K562 (cell line): ENCODE data around the gene CTDSP1. TPM values are rescaled to one million over a fixed set of nuclear protein-coding genes. Genes with fewer than 3 reads are reported as not detected.
A peak's percentile ranks its signal among the peaks of the same experiment; 100 is the strongest.

ENCODE experiments used
- BDP1 ChIP-seq: IDR thresholded peaks from 3 replicates; pipeline ENCODE4 v1.6.1; 2011; ENCODE audit not compliant: insufficient read length, insufficient read depth
- ELF1 ChIP-seq: fragments of 200-800 bp; sonication (Bioruptor generic); IDR thresholded peaks from 2 replicates; pipeline ENCODE4 v1.6.1; 2016; ENCODE audit warnings: missing genetic modification characterization, missing compliant biosample characterization
- FOSL1 ChIP-seq: fragments of 200-800 bp; sonication (Bioruptor generic); conservative IDR thresholded peaks from 2 replicates; pipeline ENCODE4 v1.6.1; 2016; ENCODE audit warnings: missing genetic modification characterization, missing compliant biosample characterization
- HDAC3 ChIP-seq: fragments of 450-650 bp; IDR thresholded peaks from 2 replicates; pipeline ENCODE4 v1.6.1; 2018; ENCODE audit warnings: borderline replicate concordance, mild to moderate bottlenecking, moderate library complexity; ENCODE audit not compliant: partially characterized antibody
- ILK ChIP-seq: fragments of 450-650 bp; IDR thresholded peaks from 2 replicates; pipeline ENCODE4 v1.6.1; 2016; ENCODE audit warnings: missing genetic modification characterization, low read depth, mild to moderate bottlenecking, missing compliant biosample characterization, moderate library complexity, borderline replicate concordance
- MYC ChIP-seq, 2 experiments: fragments of 250-450 bp in 1 of 2; sonication (Bioruptor Pico) in 1 of 2; IDR thresholded peaks; 2 replicates each; pipeline versions ENCODE4 v1.5.1 to v1.6.1; 2012 to 2021; ENCODE audit warnings: low read depth in 2 of 2, borderline replicate concordance in 1 of 2, improper control_type of control experiment in 1 of 2, low read length in 1 of 2, mild to moderate bottlenecking in 1 of 2, moderate library complexity in 1 of 2
- NCOA1 ChIP-seq: fragments of 450-650 bp; IDR thresholded peaks from 2 replicates; pipeline ENCODE4 v1.6.1; 2016; ENCODE audit warnings: low read depth
- NCOR1 ChIP-seq: fragments of 450-650 bp; IDR thresholded peaks from 2 replicates; pipeline ENCODE4 v1.6.1; 2016; ENCODE audit warnings: mild to moderate bottlenecking, moderate library complexity
- POLR3A ChIP-seq: IDR thresholded peaks from 2 replicates; pipeline ENCODE4 v1.6.1; 2011; ENCODE audit warnings: borderline replicate concordance, mild to moderate bottlenecking, moderate library complexity; ENCODE audit not compliant: insufficient read length, insufficient read depth; ENCODE audit errors: extremely low read depth
- RBM22 ChIP-seq: fragments of 200-400 bp; formaldehyde crosslinking; IDR thresholded peaks from 2 replicates; pipeline ENCODE4 v1.6.1; 2018; ENCODE audit warnings: low read length, low read depth; ENCODE audit not compliant: poor library complexity, severe bottlenecking
- SPI1 ChIP-seq: IDR thresholded peaks from 2 replicates; pipeline ENCODE4 v1.6.1; 2011; ENCODE audit warnings: low read depth, low read length, control low read depth, borderline replicate concordance
- SUPT5H ChIP-seq: fragments of 450-650 bp; IDR thresholded peaks from 2 replicates; pipeline ENCODE4 v1.6.1; 2016
- TEAD4 ChIP-seq, 2 experiments: sonication (generic) in 1 of 2; formaldehyde crosslinking in 1 of 2; IDR thresholded peaks; 2 replicates each; pipeline versions ENCODE4 v1.6.1 to v1.8.0; 2012 to 2022; ENCODE audit warnings: borderline replicate concordance in 1 of 2, inconsistent platforms in 1 of 2, low read length in 1 of 2, mild to moderate bottlenecking in 1 of 2, missing genetic modification reagents in 1 of 2
- ZBTB17 ChIP-seq: fragments of 450-650 bp; formaldehyde crosslinking; IDR thresholded peaks from 2 replicates; pipeline ENCODE4 v1.4.0; 2020; ENCODE audit warnings: mild to moderate bottlenecking
- ZNF696 ChIP-seq: fragments of 250-450 bp; sonication (Bioruptor Pico); conservative IDR thresholded peaks from 2 replicates; pipeline ENCODE4 v1.4.0; 2020; ENCODE audit warnings: mild to moderate bottlenecking, moderate library complexity
- ZNF707 ChIP-seq: fragments of 250-450 bp; sonication (Bioruptor Pico); conservative IDR thresholded peaks from 2 replicates; pipeline ENCODE4 v1.8.0; 2022; ENCODE audit warnings: inconsistent platforms, mild to moderate bottlenecking, moderate library complexity
- polyA plus RNA-seq, 8 experiments: library from polyadenylated mRNA; depleted of rRNA in 4 of 8; stranded (reverse) in 5 of 8; unstranded in 3 of 8; fragments of >200 nt; fragmentation: Nextera tagmentation in 2 of 8; fragmentation: Illumina TruSeq in 1 of 8; extraction: Ambion mirVana in 2 of 8; extraction: Trizol in 1 of 8; gene quantifications; 2 replicates each; pipeline versions ENCODE4 v1.2.1 to v1.2.3, GENCODE V29; 2011 to 2014; ENCODE audit warnings: inconsistent platforms in 1 of 8, missing spikeins in 1 of 8
- total RNA-seq, 7 experiments: library from RNA; depleted of rRNA in 6 of 7; stranded (reverse); fragments of >200 nt in 6 of 7; fragmentation: Illumina TruSeq in 2 of 7; extraction: Trizol in 2 of 7; gene quantifications; 2 replicates each; pipeline versions ENCODE4 v1.2.1 to v1.2.3, GENCODE V29; 2011 to 2021; ENCODE audit warnings: low replicate concordance in 1 of 7
- TF ChIP-seq, protein P1 (sequence below): fragments of 250-450 bp; sonication (Bioruptor Pico); IDR thresholded peaks from 2 replicates; pipeline ENCODE4 v1.5.0; 2021; ENCODE audit warnings: mild to moderate bottlenecking, borderline replicate concordance
- TF ChIP-seq, protein P2 (sequence below), 3 experiments: fragments of 200-800 bp in 1 of 3; fragments of 250-450 bp in 1 of 3; fragments of 450-650 bp in 1 of 3; sonication (Bioruptor Pico) in 1 of 3; sonication (Bioruptor generic) in 1 of 3; formaldehyde crosslinking in 1 of 3; IDR thresholded peaks; 2 replicates each; pipeline versions ENCODE4 v1.6.1 to v1.8.0; 2016 to 2022; ENCODE audit warnings: mild to moderate bottlenecking in 2 of 3, missing genetic modification characterization in 2 of 3, missing compliant biosample characterization in 1 of 3, moderate library complexity in 1 of 3

The CTDSP1 gene
- total and polyA plus RNA-seq, 9 of the 15 experiments (the other 6 are each of a cell fraction or from before 2014, with no cell fraction given) = 2.4 to 74.8 (median 45.8) TPM

DNA sequence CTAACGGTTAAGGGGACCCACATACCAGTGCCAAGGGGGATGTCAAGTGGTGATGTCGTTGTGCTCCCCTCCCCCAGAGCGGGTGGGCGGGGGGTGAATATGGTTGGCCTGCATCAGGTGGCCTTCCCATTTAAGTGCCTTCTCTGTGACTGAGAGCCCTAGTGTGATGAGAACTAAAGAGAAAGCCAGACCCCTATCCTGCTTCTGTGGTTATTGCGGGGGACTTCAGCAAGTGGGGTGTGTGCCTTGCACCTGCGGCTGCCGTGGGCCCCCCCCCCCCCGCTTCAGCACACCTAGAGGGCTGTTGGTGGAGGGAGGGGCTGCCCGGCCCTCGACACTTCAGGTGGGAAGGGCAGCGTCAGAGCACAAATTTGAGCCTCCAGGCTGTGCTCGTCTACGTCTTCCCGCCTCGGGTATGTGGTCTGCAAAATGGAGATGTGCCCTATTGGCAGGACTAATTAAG lies 6.1 kb downstream of the CTDSP1 start (continued):
- TF ChIP-seq, protein P1, sequence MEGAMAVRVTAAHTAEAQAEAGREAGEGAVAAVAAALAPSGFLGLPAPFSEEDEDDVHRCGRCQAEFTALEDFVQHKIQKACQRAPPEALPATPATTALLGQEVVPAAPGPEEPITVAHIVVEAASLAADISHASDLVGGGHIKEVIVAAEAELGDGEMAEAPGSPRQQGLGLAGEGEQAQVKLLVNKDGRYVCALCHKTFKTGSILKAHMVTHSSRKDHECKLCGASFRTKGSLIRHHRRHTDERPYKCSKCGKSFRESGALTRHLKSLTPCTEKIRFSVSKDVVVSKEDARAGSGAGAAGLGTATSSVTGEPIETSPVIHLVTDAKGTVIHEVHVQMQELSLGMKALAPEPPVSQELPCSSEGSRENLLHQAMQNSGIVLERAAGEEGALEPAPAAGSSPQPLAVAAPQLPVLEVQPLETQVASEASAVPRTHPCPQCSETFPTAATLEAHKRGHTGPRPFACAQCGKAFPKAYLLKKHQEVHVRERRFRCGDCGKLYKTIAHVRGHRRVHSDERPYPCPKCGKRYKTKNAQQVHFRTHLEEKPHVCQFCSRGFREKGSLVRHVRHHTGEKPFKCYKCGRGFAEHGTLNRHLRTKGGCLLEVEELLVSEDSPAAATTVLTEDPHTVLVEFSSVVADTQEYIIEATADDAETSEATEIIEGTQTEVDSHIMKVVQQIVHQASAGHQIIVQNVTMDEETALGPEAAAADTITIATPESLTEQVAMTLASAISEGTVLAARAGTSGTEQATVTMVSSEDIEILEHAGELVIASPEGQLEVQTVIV (CRISPR knock-in tag) = no peak
- TF ChIP-seq ZNF696 (CRISPR knock-in tag) = no peak
- TF ChIP-seq POLR3A = no peak
- no peak for TF ChIP-seq ILK (tag)
- TF ChIP-seq BDP1 = no peak
- TF ChIP-seq SPI1 = no peak
- no peak for TF ChIP-seq TEAD4 (IDR thresholded peaks at IDR 0.05; ENCODE audit: low read length)
- TF ChIP-seq TEAD4 (CRISPR knock-in tag; IDR thresholded peaks at IDR 0.05; ENCODE audit: borderline replicate concordance) = no peak
- TF ChIP-seq NCOA1 = no peak
- no peak for TF ChIP-seq NCOR1
- TF ChIP-seq HDAC3 = no peak
- TF ChIP-seq ZNF707 (CRISPR knock-in tag) = no peak
- 0 out of 2 replicates have a peak, but pooled peaks have one; percentile 7 for TF ChIP-seq ELF1 (tag)
- TF ChIP-seq, protein P2, sequence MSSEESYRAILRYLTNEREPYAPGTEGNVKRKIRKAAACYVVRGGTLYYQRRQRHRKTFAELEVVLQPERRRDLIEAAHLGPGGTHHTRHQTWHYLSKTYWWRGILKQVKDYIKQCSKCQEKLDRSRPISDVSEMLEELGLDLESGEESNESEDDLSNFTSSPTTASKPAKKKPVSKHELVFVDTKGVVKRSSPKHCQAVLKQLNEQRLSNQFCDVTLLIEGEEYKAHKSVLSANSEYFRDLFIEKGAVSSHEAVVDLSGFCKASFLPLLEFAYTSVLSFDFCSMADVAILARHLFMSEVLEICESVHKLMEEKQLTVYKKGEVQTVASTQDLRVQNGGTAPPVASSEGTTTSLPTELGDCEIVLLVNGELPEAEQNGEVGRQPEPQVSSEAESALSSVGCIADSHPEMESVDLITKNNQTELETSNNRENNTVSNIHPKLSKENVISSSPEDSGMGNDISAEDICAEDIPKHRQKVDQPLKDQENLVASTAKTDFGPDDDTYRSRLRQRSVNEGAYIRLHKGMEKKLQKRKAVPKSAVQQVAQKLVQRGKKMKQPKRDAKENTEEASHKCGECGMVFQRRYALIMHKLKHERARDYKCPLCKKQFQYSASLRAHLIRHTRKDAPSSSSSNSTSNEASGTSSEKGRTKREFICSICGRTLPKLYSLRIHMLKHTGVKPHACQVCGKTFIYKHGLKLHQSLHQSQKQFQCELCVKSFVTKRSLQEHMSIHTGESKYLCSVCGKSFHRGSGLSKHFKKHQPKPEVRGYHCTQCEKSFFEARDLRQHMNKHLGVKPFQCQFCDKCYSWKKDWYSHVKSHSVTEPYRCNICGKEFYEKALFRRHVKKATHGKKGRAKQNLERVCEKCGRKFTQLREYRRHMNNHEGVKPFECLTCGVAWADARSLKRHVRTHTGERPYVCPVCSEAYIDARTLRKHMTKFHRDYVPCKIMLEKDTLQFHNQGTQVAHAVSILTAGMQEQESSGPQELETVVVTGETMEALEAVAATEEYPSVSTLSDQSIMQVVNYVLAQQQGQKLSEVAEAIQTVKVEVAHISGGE (CRISPR knock-in tag; IDR thresholded peaks at IDR 0.05) = no peak
- TF ChIP-seq RBM22 = peak; percentile 47
- TF ChIP-seq MYC (IDR thresholded peaks at IDR 0.05; ENCODE audit: low read depth, low read length) = 0 out of 2 replicates have a peak, but pooled peaks have one; percentile 6
- TF ChIP-seq MYC (CRISPR knock-in tag; IDR thresholded peaks at IDR 0.05; ENCODE audit: borderline replicate concordance, low read depth) = peak; percentile 66; the same call in 1 of the 2 replicates
- TF ChIP-seq FOSL1 = no peak
- peak; percentile 63 for TF ChIP-seq SUPT5H
- peak; percentile 32; the same call in 1 of the 2 replicates for TF ChIP-seq ZBTB17
